KMS-11 (cell line): ENCODE results near the gene TRIM8.

ENCODE experiments used
- H2AFZ ChIP-seq: fragments of 200-600 bp; sonication (generic); 2 replicates; pipeline ENCODE4 v1.6.1; 2016; ENCODE audit warnings: antibody characterized with exemption, mixed run types, low read depth
- H3K27ac ChIP-seq: fragments of 200-600 bp; sonication (generic); 2 replicates; pipeline ENCODE4 v1.6.1; 2016; ENCODE audit warnings: mild to moderate bottlenecking, mixed run types
- H3K27me3 ChIP-seq: fragments of 200-600 bp; sonication (generic); 2 replicates; pipeline ENCODE4 v1.6.1; 2017; ENCODE audit warnings: mild to moderate bottlenecking, low read depth, mixed run types, moderate library complexity; ENCODE audit not compliant: insufficient read depth
- H3K36me3 ChIP-seq: fragments of 200-600 bp; sonication (generic); 2 replicates; pipeline ENCODE4 v1.6.1; 2017; ENCODE audit warnings: mild to moderate bottlenecking, mixed run types; ENCODE audit not compliant: insufficient read depth
- H3K4me1 ChIP-seq: fragments of 200-600 bp; sonication (generic); 2 replicates; pipeline ENCODE4 v1.6.1; 2016; ENCODE audit warnings: mild to moderate bottlenecking, low read depth, mixed run types; ENCODE audit not compliant: poor library complexity, severe bottlenecking
- H3K4me2 ChIP-seq: fragments of 200-600 bp; sonication (generic); 2 replicates; pipeline ENCODE4 v1.7.0; 2016; ENCODE audit warnings: mild to moderate bottlenecking, mixed run types
- H3K4me3 ChIP-seq: fragments of 200-600 bp; sonication (generic); IDR thresholded peaks from 2 replicates; pipeline ENCODE4 v1.6.1; 2017; ENCODE audit warnings: low read depth, low read length, mixed read lengths; ENCODE audit not compliant: insufficient read depth
- H3K79me2 ChIP-seq: fragments of 200-600 bp; sonication (generic); 2 replicates; pipeline ENCODE4 v1.6.1; 2016; ENCODE audit warnings: low read depth, mixed run types; ENCODE audit not compliant: insufficient read depth
- H3K9ac ChIP-seq: fragments of 200-600 bp; sonication (generic); 2 replicates; pipeline ENCODE4 v1.6.1; 2016; ENCODE audit warnings: mild to moderate bottlenecking, mixed run types
- H4K20me1 ChIP-seq: fragments of 200-600 bp; sonication (generic); 2 replicates; pipeline ENCODE4 v1.6.1; 2016; ENCODE audit warnings: mild to moderate bottlenecking, mixed run types; ENCODE audit not compliant: insufficient read depth
- CTCF ChIP-seq: fragments of 200-600 bp; sonication (generic); conservative IDR thresholded peaks from 2 replicates; pipeline ENCODE4 v1.6.1; 2017; ENCODE audit warnings: low read depth, mild to moderate bottlenecking, antibody characterized with exemption, low read length, moderate library complexity, mixed read lengths

Gene TRIM8

GRCh38 chr10:102612964-102613275 lies 31.4 kb upstream of the TRIM8 start:
- no peak overlapping the region for H3K4me2 ChIP-seq

GRCh38 chr10:102613286-102613685 lies 31.0 kb upstream of the TRIM8 start:
- TF ChIP-seq CTCF = no peak
- H3K4me2 ChIP-seq = no peak overlapping the region
- no peaks in the 10 kb centered on the region for H4K20me1 ChIP-seq
- H2AFZ ChIP-seq = no peak overlapping the region
- peaks cover 6% of the 10 kb centered on the region for H3K4me1 ChIP-seq
- H3K27me3 ChIP-seq = no peaks in the 10 kb centered on the region
- H3K36me3 ChIP-seq = no peaks in the 10 kb centered on the region
- no peaks in the 10 kb centered on the region for H3K79me2 ChIP-seq
- H3K4me3 ChIP-seq = no peak overlapping the region
- no peak overlapping the region for H3K27ac ChIP-seq
- H3K9ac ChIP-seq = no peak overlapping the region

More at GRCh38 chr10:102612964-102613275, 31.4 kb upstream of the TRIM8 start:
- Histone ChIP-seq H3K79me2 (no peaks in the 10 kb centered on the region), H2AFZ (no peak overlapping the region), H3K9ac (no peak overlapping the region), H3K27me3 (no peaks in the 10 kb centered on the region), H3K36me3 (no peaks in the 10 kb centered on the region), H3K4me3 (no peak overlapping the region), H4K20me1 (no peaks in the 10 kb centered on the region), H3K4me1 (peaks cover 6% of the 10 kb centered on the region), H3K27ac (no peak overlapping the region)
- no peak for TF ChIP-seq CTCF

- H3K27ac ChIP-seq = no peak overlapping the region
- no peak overlapping the region for H2AFZ ChIP-seq
- H3K4me2 ChIP-seq = no peak overlapping the region
- peaks cover 6% of the 10 kb centered on the region for H3K4me1 ChIP-seq
- TF ChIP-seq CTCF = no peak
- H3K27me3 ChIP-seq = no peaks in the 10 kb centered on the region
- H3K4me3 ChIP-seq = no peak overlapping the region
- H3K36me3 ChIP-seq = no peaks in the 10 kb centered on the region
- H4K20me1 ChIP-seq = no peaks in the 10 kb centered on the region
- H3K79me2 ChIP-seq = no peaks in the 10 kb centered on the region
- H3K9ac ChIP-seq = no peak overlapping the region
These were observed 30.5 kb upstream of the TRIM8 start for GRCh38 chr10:102613785-102614184.

GRCh38 chr10:102614888-102615287 lies 29.4 kb upstream of the TRIM8 start:
- no peaks in the 10 kb centered on the region for H3K36me3 ChIP-seq
- H4K20me1 ChIP-seq = no peaks in the 10 kb centered on the region
- TF ChIP-seq CTCF = no peak
- H2AFZ ChIP-seq = no peak overlapping the region
- H3K79me2 ChIP-seq = no peaks in the 10 kb centered on the region
- no peak overlapping the region for H3K4me2 ChIP-seq
- no peak overlapping the region for H3K4me3 ChIP-seq
- no peak overlapping the region for H3K27ac ChIP-seq
- H3K27me3 ChIP-seq = no peaks in the 10 kb centered on the region
- no peak overlapping the region for H3K9ac ChIP-seq
- H3K4me1 ChIP-seq = no peaks in the 10 kb centered on the region

- Histone ChIP-seq H3K79me2 (no peaks in the 10 kb centered on the region), H3K36me3 (no peaks in the 10 kb centered on the region), H3K4me3 (no peak overlapping the region), H2AFZ (no peak overlapping the region), H3K9ac (no peak overlapping the region), H3K4me2 (no peak overlapping the region), H4K20me1 (no peaks in the 10 kb centered on the region), H3K27me3 (no peaks in the 10 kb centered on the region), H3K27ac (no peak overlapping the region), H3K4me1 (no peaks in the 10 kb centered on the region)
- TF ChIP-seq CTCF = peak; percentile 42; the same call in 1 of the 2 replicates
These were observed 28.9 kb upstream of the TRIM8 start for GRCh38 chr10:102615361-102615760.
